ENCODE measurements around the gene PRDM12. TPM values are rescaled to one million over a fixed set of nuclear protein-coding genes. Genes with fewer than 3 reads are reported as not detected.

PRDM12 gene
- total RNA-seq, 4 donors from 2014 or later, result not detected

GRCh38 chr9:130693101-130693425 lies 28.7 kb downstream of the PRDM12 start:
- H3K27me3 ChIP-seq, result no peaks in the 10 kb centered on the region
- peak overlapping the region; percentile 69 to 76 (median 70) for H3K27ac ChIP-seq
- TF ChIP-seq POLR2A (IDR thresholded peaks at IDR 0.05) (no peak), CTCF (IDR thresholded peaks at IDR 0.05 in 4 of 5, conservative IDR thresholded peaks at IDR 0.05 in 1 of 5) (no peak)
- DNase-seq (no peak), ATAC-seq (no peak)
- peaks cover 0 to 19% of the 10 kb centered on the region in 2 donors for H3K36me3 ChIP-seq
- H3K4me3 ChIP-seq, result peak overlapping the region; percentile 71 to 82 (median 74)
- H3K4me1 ChIP-seq, result peaks cover 10 to 23% of the 10 kb centered on the region in 2 donors
- intact Hi-C loops (cut with DNase I; ENCODE audit: low total_unique reads), result loop anchor here (1.0 to 5.0 kb wide), 2 partner anchors 19 to 856 kb away; partner anchors contain the start of genes C9orf78 and USP20
- no peaks in the 10 kb centered on the region for H3K9me3 ChIP-seq
- in situ Hi-C loops (cut with MboI; ENCODE audit: low sequenced_read_pairs in 4 of 4), result loop anchor here in 1 of 4 donors (10.0 kb wide), 1 partner anchor 252 kb away; no protein-coding TSS in a partner anchor

- ATAC-seq (peak; percentile 96), DNase-seq (peak; percentile 98 to 99)
- TF ChIP-seq CTCF (IDR thresholded peaks at IDR 0.05 in 4 of 5, conservative IDR thresholded peaks at IDR 0.05 in 1 of 5) (no peak), POLR2A (IDR thresholded peaks at IDR 0.05) (peak; percentile 33 to 61)
- Histone ChIP-seq H3K36me3 (peaks cover 0 to 24% of the 10 kb centered on the region in 2 donors), H3K9me3 (no peaks in the 10 kb centered on the region), H3K4me1 (peaks cover 10 to 23% of the 10 kb centered on the region in 2 donors), H3K27ac (peak within 1 kb of the TSS; percentile 69 to 76 (median 70)), H3K4me3 (peak within 1 kb of the TSS; percentile 71 to 82 (median 74)), H3K27me3 (no peaks in the 10 kb centered on the region)
- in situ Hi-C loops (cut with MboI; ENCODE audit: low sequenced_read_pairs in 4 of 4) (loop anchor here in 1 of 4 donors (10.0 kb wide), 1 partner anchor 251 kb away; no protein-coding TSS in a partner anchor), intact Hi-C loops (cut with DNase I; ENCODE audit: low total_unique reads) (loop anchor here (1.0 to 5.0 kb wide), 2 partner anchors 19 to 856 kb away; partner anchors contain the start of genes C9orf78 and USP20)
These were observed 29.2 kb downstream of the PRDM12 start, which contains the start of gene EXOSC2 for GRCh38 chr9:130693426-130694191. TSS of gene EXOSC2 (plus strand) at chr9:130693780. CDS start at chr9:130693792, 12 bp downstream.

GRCh38 chr9:130694205-130694604 lies 29.8 kb downstream of the PRDM12 start:
- Histone ChIP-seq H3K4me1 (peaks cover 10 to 23% of the 10 kb centered on the region in 2 donors), H3K27ac (peak overlapping the region in 3 of 4 donors; percentile 69 to 76 (median 70)), H3K27me3 (no peaks in the 10 kb centered on the region), H3K36me3 (peaks cover 0 to 30% of the 10 kb centered on the region in 2 donors), H3K4me3 (peak overlapping the region; percentile 71 to 82 (median 74)), H3K9me3 (no peaks in the 10 kb centered on the region)
- DNase-seq, result no peak
- TF ChIP-seq CTCF (IDR thresholded peaks at IDR 0.05 in 4 of 5, conservative IDR thresholded peaks at IDR 0.05 in 1 of 5) (no peak), POLR2A (IDR thresholded peaks at IDR 0.05) (no peak)
- ATAC-seq, result no peak
- in situ Hi-C loops (cut with MboI; ENCODE audit: low sequenced_read_pairs in 4 of 4) (loop anchor here in 1 of 4 donors (10.0 kb wide), 1 partner anchor 251 kb away; no protein-coding TSS in a partner anchor), intact Hi-C loops (cut with DNase I; ENCODE audit: low total_unique reads) (loop anchor here (5.0 kb wide), 1 partner anchor 857 kb away; the partner anchor contains the start of genes C9orf78 and USP20)

- TF ChIP-seq POLR2A (IDR thresholded peaks at IDR 0.05) (no peak), CTCF (IDR thresholded peaks at IDR 0.05 in 4 of 5, conservative IDR thresholded peaks at IDR 0.05 in 1 of 5) (no peak)
- intact Hi-C loops (cut with DNase I; ENCODE audit: low total_unique reads), result no loop called here
- Histone ChIP-seq H3K27me3 (no peaks in the 10 kb centered on the region), H3K4me3 (no peak overlapping the region), H3K9me3 (no peaks in the 10 kb centered on the region), H3K4me1 (peaks cover 10 to 21% of the 10 kb centered on the region in 2 donors), H3K36me3 (peaks cover 0 to 46% of the 10 kb centered on the region in 2 donors), H3K27ac (no peak overlapping the region)
- in situ Hi-C loops (cut with MboI; ENCODE audit: low sequenced_read_pairs in 4 of 4), result loop anchor here in 1 of 4 donors (10.0 kb wide), 1 partner anchor 249 kb away; no protein-coding TSS in a partner anchor
- ATAC-seq (no peak), DNase-seq (no peak)
These were observed 31.8 kb downstream of the PRDM12 start for GRCh38 chr9:130696139-130696650.
